GM21717 (cell line): ENCODE measurements around the gene ATP2A1.
"Not testable (repeated sequence)": the region's sequence is repeated elsewhere in the genome, so short reads cannot be mapped to it uniquely, and the experiment has no call there.

Experiments
- ATAC-seq: cut with Tn5 transposase; IDR thresholded peaks from one replicate; pipeline ENCODE4 v1.9.1; 2021; ENCODE audit warnings: mild to moderate bottlenecking, moderate library complexity; ENCODE audit not compliant: unreplicated experiment

ATP2A1 gene

GRCh38 chr16:28932339-28933141, 54.3 kb downstream of the ATP2A1 start:
- ATAC-seq, result no peak

- ATAC-seq, result no peak
These were observed 54.9 kb downstream of the ATP2A1 start for GRCh38 chr16:28933171-28933570.

GRCh38 chr16:28935346-28935745, 57.1 kb downstream of the ATP2A1 start:
- no peak for ATAC-seq

- ATAC-seq, result no peak
These were observed 57.9 kb downstream of the ATP2A1 start for GRCh38 chr16:28935924-28936783.

- no peak for ATAC-seq
These were observed 58.5 kb downstream of the ATP2A1 start for GRCh38 chr16:28936784-28937155.

- ATAC-seq, result no peak
These were observed 59.1 kb downstream of the ATP2A1 start for GRCh38 chr16:28937222-28937876.

- ATAC-seq, result no peak
These were observed 60.4 kb downstream of the ATP2A1 start for GRCh38 chr16:28938721-28939120.

- not testable (repeated sequence) for ATAC-seq
These were observed 61.5 kb downstream of the ATP2A1 start for GRCh38 chr16:28939825-28940224.

GRCh38 chr16:28943281-28943680, 65.0 kb downstream of the ATP2A1 start:
- no peak for ATAC-seq

GRCh38 chr16:28946681-28947080, 68.4 kb downstream of the ATP2A1 start:
- no peak for ATAC-seq

GRCh38 chr16:28950648-28951409, 72.5 kb downstream of the ATP2A1 start, which contains the start of gene NFATC2IP:
Gene NFATC2IP, plus strand, starts transcription at chr16:28950937. Its CDS starts 75 bp downstream, at chr16:28951012.
- ATAC-seq, result peak; percentile 90

- no peak for ATAC-seq
These were observed 73.2 kb downstream of the ATP2A1 start for GRCh38 chr16:28951410-28951943.
